GM04504 (cell line): ENCODE results near the gene TTC32.
"Not testable (repeated sequence)": the region's sequence is repeated elsewhere in the genome, so short reads cannot be mapped to it uniquely, and the experiment has no call there.

Experiments used
- DNase-seq: peaks from one replicate; pipeline ENCODE4 v3.0.0-alpha.2; 2012; ENCODE audit warnings: low read depth

The TTC32 gene

DNA sequence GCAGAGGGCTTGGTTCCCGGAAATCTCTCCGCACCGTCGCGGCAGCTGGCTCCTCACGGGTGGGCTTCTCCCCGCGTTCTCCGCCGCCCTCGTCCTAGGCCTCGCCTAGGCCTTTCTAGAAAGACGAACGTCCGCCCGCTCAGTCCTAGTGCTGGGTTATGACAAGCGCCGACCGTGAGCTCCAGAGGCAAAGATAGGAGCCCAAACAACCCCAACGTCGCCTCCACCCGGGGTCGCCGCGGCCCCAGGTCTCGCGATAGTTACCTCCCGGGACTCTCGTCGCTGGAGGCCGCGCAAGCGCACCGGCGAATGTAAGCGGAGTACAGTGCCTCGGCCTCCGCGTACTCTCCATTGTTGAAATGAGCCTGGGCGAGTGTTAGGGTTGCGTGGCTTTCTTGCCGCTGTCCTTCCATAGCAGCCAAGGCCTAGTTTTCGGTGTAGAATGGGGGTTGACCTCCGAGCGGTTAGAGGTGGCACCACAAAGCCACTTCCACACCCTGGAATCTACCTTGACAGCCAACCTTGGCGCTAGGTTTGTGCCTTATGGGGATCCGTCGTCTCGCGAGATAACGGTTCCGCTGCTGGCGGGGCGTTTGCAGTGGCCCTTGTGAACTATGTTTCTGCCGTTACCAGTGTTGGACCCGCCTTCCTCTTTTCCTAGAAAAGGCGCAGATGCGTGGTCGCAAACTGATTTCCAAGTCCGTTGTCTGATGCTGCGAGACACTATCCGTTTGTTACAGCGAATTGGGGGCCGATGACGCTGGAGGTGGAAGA is at the start of gene TTC32:
Gene TTC32, minus strand, starts transcription at position 542 of the 774 bp plus-strand sequence. Its CDS starts 129 bp downstream, at position 413.
- peak; percentile 92 for DNase-seq

DNA sequence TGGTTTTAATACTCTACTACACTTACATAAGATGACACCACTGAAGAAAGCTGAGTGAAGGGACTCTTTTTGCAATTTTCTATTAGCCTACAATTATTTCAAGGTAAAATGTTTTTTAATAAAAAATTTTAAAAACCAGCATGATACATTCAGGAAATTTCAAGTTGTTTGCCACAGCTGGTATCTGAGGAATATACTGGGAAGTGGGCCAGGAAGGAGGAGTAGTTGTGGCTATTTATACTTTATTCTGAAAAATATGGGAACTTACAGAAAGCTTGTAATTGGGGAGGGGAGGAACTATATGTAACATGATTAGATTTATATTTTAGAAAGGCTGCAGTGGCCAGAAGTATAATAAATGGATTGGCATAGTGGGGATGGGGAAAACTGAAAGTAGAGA is 47.3 kb upstream of the TTC32 start:
- DNase-seq: peak; percentile 31

DNA sequence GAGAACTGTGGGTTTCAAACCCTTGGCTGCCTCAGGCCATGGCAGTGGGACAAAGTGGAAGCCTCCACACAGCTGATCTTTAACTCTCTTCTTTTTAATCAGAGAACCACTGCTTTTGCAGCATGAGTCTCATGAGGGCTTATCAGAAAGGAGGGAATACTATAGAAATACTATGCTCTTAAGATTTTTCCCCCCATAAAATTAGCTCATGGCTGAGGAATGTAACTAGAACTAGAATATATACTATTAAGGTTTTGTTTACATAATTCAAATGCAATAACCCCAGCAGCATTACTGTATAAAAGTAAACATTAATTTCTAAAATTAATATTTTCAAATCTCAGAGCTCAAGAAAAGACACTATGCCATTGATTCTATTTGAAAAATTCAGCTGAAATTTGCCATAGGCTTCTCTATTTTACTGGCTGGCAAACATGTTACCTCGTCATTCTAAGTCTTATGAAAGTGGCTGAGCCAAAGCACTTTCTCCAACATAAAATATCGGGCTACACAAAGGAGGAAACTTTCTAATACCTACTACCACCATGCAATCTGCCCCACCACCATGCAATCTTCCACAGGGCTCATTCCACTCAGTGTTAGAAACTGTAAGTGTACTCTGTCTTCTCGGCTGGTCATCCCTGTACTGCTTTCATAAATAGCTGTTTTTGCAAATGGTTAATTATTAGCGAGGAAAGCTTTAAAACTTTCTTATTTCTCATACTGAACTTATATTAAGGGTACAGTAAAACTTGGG is 45.6 kb upstream of the TTC32 start:
- no peak for DNase-seq

DNA sequence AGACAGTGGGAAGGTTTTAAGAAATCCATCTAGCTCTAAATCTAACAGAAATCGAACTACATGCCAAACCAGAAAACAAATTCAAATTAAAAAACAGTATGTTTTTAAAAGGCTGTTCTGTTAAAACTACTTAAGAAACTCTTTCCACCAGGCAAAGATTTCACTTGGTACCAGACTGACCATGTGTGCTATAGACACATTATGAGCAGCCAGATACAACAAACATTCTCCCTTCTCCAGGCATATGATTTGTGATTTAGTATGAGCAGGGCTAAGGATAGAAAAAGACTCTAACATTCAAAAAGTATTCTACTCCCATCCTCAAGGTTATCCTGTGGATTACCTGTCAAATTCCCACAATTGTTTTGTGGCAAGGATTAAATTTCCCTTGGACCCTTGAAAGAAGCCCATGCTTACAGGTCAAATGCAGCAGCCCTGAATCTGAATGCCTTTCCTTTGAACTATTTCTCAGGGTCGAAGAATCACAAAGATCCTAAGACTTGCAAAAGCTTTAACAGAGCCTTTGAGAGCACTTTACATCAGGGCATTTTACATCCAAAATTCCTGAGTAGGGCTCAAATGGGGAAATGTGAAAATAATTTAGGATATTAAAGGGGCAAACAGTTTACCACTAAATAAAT is 42.5 kb upstream of the TTC32 start:
- DNase-seq: no peak

DNA sequence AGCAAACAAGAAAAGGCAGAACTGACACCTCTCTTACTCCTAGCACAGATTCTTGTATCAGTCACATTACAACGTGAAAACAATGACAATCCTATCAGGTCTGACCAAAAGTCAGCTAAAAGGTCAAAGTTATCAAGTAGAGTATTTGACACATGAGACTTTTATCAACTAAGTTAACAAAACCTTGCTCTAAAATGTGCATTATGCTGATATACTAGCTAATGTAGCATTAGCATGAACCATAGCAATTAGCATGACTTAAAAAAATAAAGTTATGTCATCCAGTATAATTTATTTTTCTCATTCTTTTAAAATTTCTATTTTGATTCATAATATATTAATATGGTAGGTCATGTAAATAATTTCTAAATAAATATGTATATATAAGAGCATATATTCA is 41.4 kb upstream of the TTC32 start:
- no peak for DNase-seq

DNA sequence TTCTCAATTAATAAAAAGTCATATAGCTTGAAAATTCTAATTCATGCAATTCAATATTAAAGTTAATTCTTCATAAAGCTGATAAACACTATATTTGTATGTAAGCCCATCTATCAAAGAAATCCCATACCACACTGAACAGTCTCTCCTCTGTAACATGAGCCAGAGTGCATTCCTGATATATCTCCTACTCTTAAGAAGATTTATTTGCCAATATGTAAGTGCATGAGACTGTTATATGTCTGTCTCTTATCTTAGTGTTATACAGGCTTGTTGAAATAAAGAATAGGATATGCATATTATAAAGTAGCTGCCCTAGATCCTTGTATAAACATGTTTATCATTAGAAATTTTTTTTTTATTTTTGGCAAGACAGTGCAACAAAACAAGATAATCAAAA is 40.4 kb upstream of the TTC32 start:
- no peak for DNase-seq

DNA sequence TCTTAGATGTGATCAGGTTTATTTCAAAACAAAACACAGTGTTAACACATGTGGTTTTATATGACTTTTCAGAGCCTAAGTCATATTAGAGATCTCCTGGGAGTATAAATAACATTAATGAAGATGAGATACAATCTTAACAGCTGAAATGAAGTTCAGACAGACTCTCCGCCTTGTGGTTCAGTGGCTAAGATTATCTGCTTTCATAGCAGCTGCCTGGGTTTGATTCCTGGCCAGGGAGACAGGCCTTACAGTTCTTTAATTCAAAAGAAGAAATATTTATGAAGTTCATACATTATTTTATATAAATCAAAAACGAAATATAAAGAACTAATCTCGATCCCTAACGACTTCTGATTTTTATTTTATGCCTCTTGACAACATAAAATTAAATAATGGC is 35.2 kb upstream of the TTC32 start:
- no peak for DNase-seq

DNA sequence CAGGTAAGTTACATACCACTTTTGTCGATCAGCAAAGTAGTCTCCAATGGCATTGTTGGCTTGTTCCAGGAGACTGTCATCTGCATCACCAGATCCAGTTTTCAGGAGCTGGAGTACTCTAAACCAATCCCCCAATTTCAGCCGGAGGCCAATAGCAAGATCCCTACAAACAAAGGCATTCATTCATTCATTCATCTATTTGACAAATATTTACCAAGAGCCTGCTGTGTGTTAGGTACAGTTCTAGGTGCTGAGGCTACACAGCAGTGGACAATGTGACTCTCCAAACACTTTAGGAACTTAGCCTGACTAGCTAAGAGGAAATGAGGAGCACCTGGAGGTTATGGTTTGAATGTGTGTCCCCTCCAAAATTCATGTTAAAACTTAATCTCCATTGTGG is 34.4 kb upstream of the TTC32 start:
- DNase-seq: no peak

DNA sequence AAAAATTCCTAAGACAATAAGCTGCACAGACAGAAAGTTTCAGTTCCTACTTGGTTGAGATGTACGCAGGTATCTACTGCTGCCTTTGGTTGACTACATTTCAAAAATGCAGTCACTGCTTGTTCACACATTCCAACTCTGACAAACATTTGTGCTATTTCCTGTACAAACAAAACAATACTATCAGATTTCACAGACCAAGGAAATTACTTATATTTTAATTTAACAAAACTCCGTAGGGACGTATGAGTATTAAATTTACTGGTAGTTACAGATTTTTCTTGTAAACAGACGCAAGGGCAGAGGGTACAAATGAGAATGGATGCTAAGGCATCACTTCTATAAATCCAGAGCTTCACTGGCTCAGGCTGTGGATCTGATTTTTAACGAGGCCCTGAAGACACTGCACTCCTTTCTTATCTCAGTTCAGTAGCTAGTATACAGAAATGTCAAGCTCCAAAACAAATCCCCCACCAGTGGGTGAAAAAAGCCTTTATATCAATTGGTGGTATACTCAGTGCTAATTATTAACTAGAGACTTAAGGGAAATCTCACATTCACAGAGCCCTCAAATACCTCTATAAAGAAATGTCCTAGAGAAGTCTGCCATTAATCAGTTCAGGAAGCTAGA is 31.7 kb upstream of the TTC32 start:
- peak; percentile 16 for DNase-seq

DNA sequence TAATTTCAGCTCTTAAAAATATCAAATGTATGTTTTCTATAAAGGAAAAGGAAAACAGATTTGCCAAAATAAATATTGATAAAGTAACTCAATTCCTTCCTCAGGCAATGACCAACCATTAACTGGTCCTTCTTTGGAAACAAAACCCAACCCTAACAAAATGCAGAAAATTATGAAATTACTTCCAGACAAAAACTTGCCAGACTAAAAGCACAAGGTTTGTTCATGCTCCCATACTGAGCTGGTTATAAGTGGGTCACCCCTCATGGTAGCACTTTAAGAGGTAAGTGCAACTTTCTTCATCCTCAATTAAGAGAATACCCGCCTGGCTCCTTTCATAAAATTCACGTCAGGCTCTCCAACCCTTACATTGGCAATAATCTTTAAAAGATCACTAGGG is 31.1 kb upstream of the TTC32 start:
- DNase-seq: no peak

DNA sequence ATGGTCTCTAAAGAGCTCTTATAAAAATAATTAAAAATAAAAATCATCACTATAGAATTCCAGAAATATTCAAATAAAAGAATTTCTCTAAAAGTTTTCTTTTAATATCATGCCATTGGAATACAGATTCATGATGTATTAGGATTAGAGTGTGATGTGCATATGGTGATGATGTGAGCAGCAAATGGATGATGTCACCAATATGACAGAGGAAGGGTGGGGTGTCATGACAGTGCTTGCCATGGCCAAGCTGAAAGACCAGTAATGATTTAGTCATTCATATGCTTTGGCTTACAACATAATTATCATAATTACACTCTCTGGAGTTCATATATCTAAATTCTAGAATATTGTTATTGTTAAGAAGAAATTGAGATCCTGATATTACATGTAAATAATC is 27.4 kb upstream of the TTC32 start:
- DNase-seq: no peak

DNA sequence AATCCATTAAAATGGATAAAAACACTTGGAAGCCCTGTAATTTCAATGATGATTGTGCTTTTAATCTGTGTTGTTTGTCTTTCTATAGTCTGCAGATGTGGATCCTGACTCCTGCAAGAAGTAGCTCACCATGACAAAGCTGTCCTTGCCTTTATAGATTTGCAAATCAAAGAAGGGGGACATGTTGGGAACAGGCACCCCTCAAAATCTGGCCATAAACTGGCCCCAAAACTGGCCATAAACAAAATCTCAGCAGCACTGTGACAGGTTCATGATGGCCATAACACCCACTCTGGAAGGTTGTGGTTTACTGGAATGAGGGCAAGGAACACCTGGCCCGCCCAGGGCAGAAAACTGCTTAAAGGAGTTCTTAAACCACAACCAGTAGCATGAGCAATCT is 26.0 kb upstream of the TTC32 start:
- not testable (repeated sequence) for DNase-seq

DNA sequence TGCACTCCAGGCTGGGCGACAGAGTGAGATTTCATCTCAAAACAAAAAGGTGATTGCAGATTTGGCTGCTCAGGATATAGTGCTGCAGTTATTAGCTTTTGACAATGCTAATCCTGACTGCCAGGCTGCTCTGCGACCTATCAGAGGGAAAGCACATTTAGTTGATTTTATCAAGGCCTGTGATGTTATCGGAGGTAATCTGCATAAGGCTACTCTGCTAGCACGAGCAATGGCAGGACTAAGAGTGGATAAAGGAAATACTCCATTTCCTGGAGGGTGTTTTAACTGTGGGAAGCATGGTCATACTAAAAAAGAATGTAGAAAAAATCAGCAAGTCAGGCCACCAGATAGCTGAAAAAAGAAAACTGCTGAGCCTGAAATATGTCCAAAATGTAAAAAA is 22.7 kb upstream of the TTC32 start:
- DNase-seq: not testable (repeated sequence)

DNA sequence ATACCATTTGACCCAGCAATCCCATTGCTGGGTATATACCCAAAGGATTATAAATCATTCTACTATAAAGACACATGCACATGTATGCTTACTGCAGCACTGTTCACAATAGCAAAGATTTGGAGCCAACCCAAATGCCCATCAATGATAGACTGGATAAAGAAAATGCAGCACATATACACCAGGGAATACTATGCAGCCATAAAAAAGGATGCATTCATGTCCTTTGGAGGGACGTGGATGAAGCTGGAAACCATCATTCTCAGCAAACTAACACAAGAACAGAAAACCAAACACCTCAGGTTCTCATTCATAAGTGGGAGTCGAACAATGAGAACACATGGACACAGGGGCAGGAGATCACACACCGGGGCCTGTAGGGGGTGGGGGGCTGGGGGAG is 20.4 kb upstream of the TTC32 start:
- not testable (repeated sequence) for DNase-seq

DNA sequence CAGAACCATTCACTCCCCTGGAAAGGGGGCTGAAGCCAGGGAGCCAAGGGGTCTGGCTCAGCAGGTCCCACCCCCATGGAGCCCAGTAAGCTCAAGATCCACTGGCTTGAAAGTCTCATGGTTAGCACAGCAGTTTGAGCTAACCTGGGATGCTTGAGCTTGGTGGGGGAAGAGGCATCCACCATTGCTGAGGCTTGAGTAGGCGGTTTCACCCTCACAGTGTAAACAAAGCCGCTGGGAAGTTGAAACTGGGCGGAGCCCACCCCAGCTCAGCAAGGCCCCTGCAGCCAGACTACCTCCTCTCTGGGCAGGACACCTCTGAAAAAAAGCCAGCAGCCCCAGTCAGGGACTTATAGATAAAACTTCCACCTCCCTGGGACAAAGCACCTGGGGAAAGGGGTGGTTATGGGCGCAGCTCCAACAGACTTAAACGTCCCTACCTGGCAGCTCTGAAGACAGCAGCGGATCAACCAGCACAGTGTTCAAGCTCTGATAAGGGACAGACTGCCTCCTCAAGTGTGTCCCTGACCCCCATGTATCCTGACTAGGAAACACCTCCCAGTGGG is 14.7 kb upstream of the TTC32 start:
- no peak for DNase-seq

DNA sequence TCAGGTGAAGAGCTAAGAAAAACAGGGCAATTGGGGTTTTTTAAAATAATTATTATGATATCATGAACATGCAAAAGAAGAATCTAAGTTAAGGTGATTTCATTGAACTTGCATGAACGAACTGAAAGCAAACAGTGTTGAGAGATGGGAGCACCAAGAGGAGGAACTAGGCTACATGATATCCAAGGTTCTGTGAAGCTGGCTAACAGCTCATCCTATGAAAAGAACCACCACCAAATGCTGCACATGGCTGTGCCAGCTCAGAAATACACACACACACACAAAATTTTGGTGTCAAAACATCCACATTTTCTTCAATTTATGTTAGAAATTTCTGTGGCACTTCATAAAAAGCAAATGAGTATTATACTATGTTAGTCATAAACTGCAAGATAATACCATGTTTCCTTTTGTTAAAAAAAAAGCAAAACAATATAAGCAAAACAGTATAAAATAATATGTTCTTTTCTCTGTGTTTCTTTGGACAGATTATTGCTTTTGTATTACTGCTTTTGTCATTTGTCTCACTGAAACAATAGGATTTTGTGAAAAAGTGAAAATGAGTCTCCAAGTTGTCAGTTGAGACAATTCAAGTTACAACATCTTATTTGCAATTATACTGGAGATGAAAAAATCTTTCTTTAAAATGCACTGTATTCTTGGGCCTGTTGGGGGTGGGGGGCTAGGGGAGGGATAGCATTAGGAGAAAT is 12.6 kb upstream of the TTC32 start:
- DNase-seq: no peak

DNA sequence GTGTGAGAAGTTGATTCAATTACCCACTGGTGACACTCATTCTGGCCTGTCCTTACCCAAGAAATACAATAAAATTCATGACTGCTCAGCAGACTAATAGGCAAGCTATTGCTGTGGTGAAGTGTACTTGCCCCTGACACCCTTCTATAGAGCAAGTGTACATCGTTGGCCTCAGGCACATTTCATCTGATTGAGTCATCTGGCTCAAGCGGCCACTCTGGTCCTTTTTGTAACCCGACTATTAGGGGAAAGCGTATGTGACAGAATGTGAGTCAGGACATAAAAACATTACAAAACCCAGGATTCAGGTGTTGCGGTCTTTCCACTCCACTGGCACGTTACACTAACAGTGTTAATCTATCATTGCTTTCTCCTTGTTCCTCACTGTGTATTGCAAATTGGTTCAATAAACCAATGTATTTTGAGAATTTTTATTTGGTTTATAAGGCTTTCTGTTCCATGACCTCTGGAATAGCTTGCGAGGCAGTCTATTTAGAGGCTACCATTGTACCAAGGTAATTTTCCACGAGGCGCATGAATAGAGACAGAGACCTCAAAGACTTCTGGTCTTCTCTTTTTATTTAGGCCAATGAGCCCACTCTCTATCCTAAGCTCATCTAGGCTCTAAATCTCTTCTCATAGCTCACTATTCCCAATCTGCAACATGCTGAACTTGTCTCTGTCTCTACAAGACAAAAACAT is 10.2 kb upstream of the TTC32 start:
- DNase-seq: peak; percentile 59

DNA sequence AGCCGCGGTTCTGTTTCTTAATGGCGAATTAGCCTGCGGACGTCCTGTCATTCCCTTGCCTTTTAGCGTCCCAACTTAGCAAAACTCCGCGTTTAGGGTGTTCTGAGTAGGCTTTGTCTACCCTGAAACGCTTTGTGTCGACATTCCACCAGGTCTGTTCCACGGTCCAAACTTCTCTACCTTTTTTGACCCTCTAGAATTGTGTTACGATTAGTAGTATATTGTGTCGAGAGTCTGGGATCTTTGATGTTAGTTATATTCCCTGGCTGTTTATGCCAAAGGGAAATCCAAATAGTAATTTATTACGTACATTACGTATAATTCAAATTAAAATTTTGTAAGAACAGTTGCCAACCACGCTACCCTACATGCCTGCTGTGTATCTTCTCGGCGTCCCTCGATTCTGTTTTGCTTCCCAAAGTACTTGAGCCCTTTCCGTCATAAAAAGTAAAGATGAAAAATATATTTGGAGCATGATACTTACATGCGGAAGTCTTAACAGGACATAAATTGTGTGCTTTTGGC is 495 bp upstream of the TTC32 start:
- DNase-seq: no peak

DNA sequence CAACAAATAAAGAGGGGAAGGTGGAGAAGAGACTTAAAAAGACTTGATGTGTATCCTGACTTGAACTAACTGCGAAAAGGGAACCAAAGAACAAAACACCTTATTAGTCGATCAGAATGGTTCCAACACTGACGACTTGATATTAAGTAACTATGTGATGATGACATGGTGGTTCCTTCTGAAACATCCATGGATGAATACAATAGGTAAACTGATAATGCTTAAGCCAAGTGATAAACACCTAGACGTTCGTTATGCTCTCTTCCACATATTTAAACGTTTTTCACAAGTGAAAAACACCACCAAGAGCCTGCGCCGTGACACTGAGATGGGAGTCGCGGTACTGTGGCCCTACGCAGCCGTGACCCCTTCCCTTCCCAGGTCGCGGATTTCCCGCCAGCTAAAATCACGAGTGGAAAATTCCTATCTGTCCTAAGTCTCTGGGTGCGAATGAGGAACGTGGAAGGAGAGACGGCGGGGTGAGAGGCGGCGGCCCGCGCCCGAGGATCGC is 797 bp downstream of the TTC32 start:
- no peak for DNase-seq
